Right renal pelvis (tissue), 4 donors: ENCODE measurements around the gene GRK3. TPM values are rescaled to one million over a fixed set of nuclear protein-coding genes. Genes with fewer than 3 reads are reported as not detected.
"Not testable (repeated sequence)": the region's sequence is repeated elsewhere in the genome, so short reads cannot be mapped to it uniquely, and the experiment has no call there.

ENCODE experiments used
- DNase-seq, 4 donors: peaks; one replicate each; pipeline ENCODE4 v3.0.0-alpha.2; 2013; ENCODE audit warnings: low read depth in 4 of 4, low spot score in 3 of 4, missing footprints in 1 of 4
- polyA plus RNA-seq, 4 donors: library from polyadenylated mRNA; unstranded; fragments of 120-200 nt; gene quantifications; one replicate each; pipeline ENCODE4 v1.2.1, GENCODE V29; 2013; ENCODE audit not compliant: insufficient read length in 4 of 4

Gene GRK3
- polyA plus RNA-seq, 4 donors, result 8.4 to 13.6 (median 11.5) TPM

DNA sequence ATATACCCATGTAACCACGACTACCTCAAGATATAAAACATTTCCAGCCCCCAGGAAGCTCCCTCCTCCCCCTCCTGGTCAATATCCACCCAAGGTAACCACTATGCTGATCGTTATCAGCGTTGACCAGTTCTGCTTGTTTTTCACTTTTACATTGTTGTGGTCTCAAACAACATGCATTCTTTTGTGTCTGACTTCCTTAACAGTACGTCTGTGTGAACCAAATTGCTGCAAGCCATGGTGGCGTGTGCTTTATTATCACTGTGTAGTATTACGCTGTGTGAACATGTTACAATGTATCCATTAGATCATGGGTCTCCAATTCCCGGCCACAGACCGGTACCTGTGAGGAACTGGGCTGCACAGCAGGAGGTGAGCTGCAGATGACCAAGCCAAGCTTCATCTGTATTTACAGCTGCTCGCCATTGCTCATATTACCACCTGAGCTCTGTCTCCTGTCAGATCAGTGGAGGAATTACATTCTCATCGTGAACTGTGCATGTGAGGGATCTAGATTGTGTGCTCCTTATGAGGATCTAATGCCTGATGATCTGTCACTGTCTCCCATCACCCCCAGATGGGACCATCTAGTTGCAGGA lies 15.5 kb upstream of the GRK3 start:
- no peak for DNase-seq

DNA sequence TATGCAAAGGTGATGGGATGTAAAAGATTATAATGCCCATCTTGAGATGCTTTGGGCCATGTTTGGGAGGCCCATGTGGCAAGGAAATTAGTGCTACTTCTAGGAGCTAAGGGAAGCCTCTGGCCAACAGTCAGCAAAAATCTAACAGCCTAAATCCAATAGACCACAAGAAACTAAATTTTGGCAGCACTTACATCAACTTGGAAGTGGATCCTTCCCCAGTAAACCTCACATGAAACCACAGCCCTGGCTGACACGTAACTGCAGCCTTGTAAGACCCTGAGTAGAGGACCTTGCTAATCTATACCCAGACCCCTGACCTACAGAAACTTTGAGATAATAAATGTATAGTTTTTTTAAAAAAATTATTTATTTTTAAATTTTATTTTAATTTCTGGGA lies 13.1 kb upstream of the GRK3 start:
- DNase-seq, result no peak

DNA sequence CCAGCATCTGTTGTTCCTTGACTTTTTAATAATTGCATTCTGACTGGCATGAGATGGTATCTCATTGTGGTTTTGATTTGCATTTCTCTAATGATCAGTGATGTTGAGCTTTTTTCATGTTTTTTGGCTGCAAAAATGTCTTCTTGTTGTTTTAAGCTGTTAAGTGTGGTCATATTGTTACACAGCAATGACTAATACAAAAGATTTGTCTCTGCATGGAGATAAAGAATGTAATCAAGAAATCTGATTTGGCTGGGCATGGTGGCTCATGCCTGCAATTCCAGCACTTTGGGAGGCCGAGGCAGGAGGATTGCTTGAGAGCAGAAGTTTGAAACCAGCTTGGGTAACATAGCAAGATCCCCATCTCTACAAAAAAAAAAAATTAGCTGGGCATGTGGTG lies 12.1 kb upstream of the GRK3 start:
- not testable (repeated sequence) for DNase-seq

DNA sequence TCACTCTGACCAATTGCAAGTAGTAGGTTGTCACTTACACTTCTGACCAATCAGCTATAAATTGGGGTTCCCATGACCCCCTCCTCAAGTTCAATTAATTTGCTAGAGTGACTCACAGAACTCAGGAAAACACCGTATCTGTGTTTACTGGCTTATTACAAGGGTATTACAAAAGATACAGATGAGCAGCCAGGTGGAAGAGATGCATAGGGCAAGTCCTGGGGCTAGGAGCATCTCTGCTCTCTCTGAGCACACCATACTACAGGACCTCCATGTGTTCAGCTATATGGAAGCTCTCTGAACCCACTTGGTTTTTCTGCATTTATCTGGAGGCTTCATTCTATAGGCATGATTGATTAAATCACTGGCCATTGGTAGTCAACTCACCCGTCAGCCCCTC lies 11.3 kb upstream of the GRK3 start:
- no peak for DNase-seq

DNA sequence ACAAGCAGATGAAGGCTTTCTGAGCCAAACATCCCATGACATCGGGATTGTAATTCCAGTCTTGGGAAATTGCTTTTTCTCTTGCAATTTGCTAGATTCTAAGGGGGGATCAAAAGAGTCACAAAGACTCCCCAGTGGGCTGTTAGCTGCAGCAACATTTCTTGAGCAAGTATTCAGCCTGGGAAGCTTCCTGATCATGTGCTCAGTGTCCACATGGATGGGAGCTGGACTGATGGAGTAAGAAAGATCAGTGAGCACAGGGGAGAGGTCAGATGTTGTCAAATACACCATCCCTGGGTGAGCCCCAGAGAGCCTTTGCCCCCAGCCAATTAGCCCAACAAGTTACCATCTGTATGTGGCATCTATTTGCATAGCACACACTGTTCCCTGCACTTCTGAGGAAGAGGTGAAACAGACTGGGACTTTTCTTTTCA lies 10.2 kb upstream of the GRK3 start:
- no peak for DNase-seq

DNA sequence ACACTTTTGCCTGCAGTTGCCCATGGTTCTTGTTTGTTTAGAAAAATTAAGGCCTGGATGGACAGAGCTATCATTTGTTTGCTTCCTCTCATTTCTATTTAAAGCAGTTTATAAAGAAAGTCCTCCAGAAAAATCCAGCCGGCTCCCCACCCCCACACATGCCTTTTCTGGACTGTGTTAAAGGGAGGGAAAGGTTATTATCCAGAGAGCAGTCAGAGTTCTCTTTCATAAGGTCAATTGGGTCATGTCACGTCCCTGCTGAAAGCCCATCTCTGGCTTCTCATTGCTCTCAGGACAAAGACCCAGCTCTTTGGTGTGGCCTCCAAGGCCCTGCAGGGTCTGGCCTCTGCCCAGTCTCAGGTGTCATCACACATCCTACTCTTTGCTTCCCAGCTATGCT lies 9.8 kb upstream of the GRK3 start:
- DNase-seq, result no peak

DNA sequence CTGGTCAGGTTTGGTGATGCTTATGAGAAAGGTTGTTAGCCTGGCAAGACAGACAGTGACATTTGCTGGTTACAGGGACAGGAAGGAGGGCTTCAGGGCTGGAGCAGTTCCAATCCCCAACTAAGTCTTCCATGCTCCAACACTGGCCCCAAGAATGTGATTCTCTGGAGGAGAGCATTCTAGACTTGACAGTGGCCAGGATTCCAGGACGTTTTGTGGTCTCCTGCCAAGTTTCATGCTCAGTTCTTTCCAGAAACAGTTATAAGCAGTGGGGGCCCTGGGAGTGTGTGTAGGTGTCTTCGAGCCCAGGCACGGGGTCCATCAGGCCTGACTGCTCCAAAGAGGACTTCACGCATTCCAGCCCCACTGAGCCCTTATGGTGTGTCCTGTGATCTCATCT lies 8.9 kb upstream of the GRK3 start:
- no peak for DNase-seq

DNA sequence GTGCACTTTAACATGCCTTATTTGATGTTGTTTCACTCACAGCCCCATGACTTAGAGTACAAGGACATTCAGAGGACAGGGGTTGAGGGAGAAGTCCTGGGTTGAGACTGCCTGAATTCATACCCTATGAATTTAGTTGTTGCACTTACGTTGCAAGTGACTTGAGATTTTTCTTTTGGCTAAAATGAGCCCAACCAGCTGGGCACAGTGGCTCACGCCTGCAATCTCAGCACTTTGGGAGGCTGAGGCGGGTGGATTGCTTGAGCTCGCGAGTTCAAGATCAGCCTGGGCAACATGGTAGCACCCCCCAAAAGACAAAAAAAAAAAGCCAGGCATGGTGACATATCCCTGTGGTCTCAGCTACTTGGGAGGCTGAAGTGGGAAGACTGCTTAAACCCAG lies 7.3 kb upstream of the GRK3 start:
- DNase-seq, result no peak

DNA sequence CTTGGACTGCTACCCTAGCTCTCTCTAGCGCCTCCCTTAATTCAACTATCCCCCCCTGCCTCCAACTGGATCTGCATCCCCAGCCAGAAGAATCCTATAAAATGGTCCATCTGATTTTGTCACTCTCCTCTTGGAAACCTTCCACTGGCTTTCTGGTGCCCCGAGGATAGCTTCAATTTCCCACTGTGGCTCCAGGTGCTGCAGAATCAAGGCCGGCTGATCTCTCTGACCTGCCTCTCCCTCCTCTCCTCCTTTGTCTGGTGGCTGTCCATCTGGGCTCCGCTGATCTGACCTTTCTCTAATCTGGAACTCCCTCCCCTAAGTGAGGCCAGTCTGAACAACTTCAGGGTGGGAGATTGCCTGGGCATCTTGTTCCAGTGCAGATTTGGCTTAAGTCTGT lies 6.1 kb upstream of the GRK3 start:
- DNase-seq, result no peak

DNA sequence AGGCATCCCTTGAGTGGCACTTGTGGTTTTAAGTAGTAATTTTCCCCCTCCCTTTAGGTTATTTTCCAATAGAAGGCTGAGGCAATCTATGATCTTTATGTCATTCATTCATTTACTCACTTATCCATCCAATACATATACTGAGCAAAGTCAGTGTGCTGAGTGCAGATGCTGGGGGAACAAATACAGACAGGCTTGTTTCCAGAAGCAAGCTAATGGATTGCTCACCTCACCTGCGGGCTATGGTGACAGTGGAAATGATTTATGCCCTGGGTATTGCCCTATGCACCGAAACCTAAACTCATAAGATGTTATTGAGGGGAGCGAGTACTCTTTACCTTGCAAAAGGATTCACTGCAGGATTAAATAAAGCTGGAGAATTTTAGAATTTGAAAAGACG lies 4.6 kb upstream of the GRK3 start:
- not testable (repeated sequence) for DNase-seq

DNA sequence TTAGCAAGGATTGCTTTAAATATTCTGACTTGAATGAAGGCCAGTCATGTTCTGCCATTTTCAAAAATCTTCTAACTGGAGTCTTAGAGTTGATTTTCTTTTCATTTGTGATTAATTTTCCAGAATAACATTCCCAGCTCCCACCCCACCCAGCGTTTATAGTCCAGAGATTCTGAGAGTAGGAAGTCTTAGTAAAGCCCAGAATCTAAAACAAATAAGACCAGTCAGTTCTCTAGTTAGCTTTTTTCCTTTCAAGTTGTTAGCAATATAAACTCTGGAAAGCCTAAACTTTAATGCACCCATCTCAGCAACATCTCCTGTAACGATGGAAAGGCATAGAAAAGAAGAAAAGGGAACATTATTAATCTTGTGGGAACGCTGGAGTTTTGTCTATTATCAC lies 3.3 kb upstream of the GRK3 start:
- not testable (repeated sequence) for DNase-seq

DNA sequence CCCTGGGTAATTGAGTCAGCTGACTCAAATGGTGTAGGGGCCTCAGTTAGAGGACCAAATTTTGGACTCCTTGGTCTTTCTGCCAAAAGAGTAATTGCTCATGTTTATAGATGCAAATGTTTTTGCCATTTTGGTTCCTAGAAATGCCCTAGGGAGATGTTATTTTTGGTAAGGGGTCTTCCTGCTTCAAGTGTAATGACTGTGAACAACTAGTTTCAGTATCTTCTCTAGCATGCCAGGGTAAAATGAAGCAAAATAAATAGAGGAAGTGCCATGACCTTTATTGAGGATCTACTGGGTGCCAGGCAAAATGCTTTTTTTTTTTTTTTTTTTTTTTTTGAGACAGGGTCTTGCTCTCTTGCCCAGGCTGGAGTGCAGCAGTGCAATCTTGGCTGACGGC lies 2.5 kb upstream of the GRK3 start:
- DNase-seq, result not testable (repeated sequence)

DNA sequence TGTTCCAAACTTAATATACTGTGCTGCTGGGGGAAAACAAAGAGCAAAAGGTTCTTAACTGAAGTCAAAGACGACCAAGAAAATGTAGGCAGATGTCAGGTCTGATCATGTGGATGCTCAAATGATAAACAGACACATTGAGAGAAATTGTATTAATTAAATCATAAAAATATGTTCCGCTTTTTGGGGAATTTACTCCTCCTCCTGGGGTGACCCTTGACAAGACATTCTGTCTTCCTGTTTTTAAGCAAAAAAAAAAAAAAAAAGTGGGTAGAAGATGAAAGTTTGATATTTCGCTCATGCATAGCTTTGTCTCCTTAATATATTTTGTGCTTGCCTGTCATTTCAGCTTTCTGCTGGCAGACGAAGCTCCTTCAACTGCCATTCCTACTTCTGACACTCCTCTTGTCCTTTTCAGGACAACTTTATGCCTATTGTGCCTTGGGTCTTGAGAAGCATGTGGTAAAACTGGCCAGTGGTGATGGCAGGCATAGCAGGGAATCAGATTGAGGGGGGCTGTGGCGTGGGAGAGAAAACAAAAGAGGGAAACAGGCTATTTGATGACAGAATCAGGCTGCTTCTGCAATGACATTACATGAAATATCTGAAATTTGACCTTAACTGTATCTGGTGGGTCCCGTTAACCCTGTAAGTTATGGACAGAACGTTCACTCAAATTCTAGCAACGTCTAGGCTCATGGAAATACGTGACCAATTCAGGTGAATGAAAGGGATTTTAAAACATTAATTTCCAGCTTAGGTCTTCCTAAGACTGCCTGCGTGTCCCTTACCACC lies 1.3 kb upstream of the GRK3 start:
- DNase-seq, result not testable (repeated sequence)

DNA sequence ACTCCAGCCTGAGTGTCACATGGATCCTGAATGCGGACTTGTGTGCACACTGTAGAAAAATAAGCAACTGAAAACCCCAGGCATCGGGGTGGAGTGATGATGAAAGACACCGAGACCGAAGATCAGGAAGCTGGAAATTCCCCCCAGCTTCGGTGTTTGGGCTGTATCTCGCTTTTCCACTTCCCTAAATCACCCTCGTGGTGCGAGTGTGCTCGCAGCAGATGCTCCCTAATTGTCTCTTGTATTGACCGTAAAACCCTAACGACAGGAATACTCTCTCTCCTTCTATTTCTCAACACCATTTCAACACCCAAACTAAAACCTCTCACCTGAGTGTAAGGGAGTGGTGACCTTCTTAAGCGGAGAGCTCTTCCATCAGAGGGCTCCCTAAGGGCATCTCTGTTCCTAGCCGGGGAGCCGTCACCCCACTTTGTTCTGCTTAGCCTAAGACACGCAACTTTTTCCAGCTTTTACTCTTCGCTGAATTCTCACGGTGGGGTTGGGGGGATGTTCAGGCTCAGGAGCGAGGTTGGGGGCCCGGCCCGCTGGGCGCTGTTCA lies 635 bp upstream of the GRK3 start:
- no peak for DNase-seq

DNA sequence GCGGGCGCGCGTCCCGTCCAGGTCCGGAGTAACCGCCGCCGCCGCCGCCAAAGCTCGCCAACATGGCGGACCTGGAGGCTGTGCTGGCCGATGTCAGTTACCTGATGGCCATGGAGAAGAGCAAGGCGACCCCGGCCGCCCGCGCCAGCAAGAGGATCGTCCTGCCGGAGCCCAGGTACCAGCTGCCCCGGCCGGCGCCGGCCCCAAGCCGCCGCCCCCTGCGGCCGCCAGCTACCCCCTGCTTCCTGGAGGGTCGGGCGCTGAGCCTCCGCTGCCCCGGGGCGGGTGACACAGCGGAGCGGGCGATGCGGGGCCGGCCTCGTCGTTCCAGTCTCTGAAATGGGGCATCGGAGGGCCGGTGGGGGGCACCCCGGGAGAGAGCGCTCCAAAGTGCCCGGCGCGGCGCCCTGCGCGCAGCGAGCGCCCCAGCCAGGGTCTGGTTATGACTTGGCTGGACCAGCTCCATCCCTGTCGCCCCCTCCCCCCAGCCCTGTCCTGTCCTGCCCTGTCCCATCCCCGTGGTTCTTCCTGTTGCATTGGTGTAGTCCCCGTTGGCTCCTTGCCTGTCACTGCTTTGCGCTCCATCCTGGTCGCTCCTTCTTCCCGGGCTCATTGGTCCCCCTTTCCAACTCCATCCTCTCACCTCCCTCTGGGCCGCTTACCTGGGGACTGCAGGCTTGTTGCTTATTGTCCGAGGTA lies 653 bp downstream of the GRK3 start:
- DNase-seq, result no peak

DNA sequence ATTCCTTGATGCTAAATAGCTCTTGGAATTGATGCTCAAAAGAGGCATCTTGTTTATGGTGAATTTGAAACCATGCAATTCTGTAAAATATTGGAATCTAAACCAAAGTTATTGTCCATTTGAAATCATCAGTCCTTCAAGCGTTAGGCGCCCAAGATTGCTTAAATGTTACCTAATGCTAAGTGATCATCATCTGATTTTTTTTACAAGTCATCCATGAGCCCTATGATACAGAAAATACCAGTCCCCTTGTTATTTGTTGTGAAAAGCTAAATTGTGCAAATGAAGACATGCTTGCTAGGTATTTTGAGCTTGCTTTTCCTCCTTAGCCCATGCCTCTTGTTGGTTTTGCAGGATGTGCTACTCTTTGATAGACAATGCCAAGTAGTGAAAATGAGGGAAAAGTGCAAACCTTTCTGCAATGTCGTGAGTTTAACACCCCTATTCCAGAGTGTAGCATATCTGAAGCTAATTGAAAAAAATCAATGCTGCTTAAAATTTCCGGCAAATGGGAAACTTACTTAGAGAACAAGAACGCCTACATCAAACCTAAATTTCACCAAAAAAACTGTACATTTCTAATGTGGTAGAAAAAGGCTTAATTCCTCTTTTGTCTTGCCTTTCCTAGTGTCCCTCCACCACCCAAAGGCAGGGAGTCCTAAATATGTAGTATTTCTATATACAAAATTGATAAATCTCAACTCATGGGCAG lies 1.9 kb downstream of the GRK3 start:
- DNase-seq, result no peak

DNA sequence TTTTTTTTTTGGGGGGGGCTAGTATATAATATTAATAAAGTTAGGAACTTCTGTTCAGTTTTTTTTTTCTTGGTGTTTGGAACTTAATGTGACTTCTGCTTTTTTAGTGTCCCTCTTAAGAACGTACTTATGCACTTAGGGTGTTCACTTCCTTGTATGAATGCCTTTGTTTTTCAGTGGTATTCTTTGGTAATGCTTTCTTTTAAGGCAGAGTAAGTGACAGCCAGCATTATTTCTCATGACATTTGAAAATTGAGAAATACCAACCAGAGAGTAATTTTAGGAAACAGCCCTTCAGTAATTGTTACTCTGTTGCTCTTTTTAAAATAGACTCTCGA lies 2.4 kb downstream of the GRK3 start:
- no peak for DNase-seq

DNA sequence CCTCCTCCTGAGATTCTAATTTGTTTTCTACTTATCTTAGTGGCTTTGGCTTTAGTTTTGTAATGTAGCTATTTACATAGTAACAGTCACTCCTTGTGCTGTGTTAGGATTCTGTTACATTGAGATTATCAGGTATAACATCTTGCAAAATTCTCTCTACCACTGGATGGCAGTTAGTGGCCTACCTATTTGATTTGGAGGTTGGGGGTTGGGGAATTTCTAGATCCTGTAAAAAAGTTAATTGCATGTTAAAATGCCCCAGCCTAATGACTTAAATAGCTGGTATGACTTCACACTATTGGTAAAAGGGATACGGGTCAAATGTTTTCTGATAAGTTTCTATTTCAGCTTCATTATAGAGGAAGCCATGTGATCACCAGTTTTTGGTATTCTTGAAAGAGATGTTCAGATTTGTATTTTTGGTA lies 2.8 kb downstream of the GRK3 start:
- no peak for DNase-seq

DNA sequence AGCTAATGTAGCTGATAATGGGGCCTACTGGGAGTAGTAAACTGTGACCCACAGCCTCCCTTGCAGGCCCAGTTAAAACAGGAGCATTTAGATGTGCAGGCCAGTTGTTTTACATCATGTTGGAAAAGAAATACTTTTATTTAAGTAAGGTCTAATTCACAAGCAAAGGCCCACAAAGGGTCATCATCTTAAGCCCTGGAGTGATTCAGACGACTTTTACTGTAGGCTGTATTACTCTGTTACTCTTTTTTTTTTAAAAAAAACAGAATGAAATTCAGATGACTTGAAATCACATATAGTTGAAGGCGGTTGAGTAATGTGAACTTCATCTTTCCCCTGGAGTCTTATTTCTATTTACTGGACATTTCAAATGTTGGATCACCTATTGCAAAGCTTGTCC lies 3.6 kb downstream of the GRK3 start:
- DNase-seq, result not testable (repeated sequence)

DNA sequence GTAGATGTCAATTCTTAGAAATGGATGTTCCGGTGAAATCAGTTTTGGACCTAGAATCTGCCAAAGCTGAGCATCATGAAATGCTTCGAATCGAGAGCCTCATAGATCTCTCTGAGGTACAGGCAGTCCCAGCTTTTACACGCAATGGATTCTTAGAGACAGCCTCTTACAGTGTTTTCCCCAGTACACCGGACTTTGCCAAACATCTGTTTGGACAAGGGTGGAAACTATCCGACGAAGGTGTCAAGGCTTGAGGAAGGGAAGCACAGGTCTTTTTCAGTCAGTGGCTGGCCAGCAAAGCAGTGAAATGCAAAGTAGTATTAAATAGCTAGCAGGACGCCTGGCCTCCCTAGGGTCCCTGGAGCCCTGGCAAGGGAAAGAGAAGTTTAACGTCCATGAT lies 4.9 kb downstream of the GRK3 start:
- DNase-seq, result no peak

DNA sequence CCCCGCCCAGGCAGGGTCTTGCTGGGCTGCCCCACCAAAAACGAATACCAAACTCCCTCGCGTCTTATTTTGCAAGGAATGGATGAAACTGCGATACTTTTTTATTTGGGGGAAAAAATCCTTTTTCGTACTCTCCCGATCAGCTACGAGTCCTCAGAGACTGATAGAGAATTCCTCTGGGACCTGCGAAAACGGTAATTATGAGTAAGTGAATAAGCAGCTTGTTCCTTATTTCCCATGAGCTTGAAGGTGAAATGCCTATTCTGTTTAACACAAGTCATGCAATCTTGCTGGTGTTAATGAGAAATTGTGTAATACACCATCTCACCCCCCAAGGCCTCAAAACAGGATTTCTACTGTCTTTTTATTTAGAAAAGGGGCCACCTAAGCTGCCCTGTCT lies 5.5 kb downstream of the GRK3 start:
- DNase-seq, result no peak
